ENCODE data around the gene HERPUD1. TPM values are rescaled to one million over a fixed set of nuclear protein-coding genes. Genes with fewer than 3 reads are reported as not detected.

The HERPUD1 gene
- total RNA-seq, 1 donor from 2014 or later, result 60.8 TPM

GRCh38 chr16:56915336-56916119 is 16.4 kb upstream of the HERPUD1 start:
- Mint-ChIP-seq H3K9me3 (ENCODE audit: unreplicated experiment) (no peaks in the 10 kb centered on the region), H3K27me3 (ENCODE audit: unreplicated experiment) (no peaks in the 10 kb centered on the region), H3K4me1 (ENCODE audit: unreplicated experiment) (peaks cover 11% of the 10 kb centered on the region), H3K27ac (ENCODE audit: unreplicated experiment) (no peak overlapping the region), H3K4me3 (ENCODE audit: unreplicated experiment) (no peak overlapping the region), H3K36me3 (ENCODE audit: low read depth, unreplicated experiment) (peaks cover 4% of the 10 kb centered on the region)
- no peak for TF ChIP-seq CTCF (IDR thresholded peaks at IDR 0.05; ENCODE audit: unreplicated experiment)
- DNase-seq (ENCODE audit: low spot score), result no peak

- no peak for TF ChIP-seq CTCF (IDR thresholded peaks at IDR 0.05; ENCODE audit: unreplicated experiment)
- no peaks in the 10 kb centered on the region for H3K27me3 Mint-ChIP-seq (ENCODE audit: unreplicated experiment)
- no peak for DNase-seq (ENCODE audit: low spot score)
- H3K27ac Mint-ChIP-seq (ENCODE audit: unreplicated experiment), result no peak overlapping the region
- H3K36me3 Mint-ChIP-seq (ENCODE audit: low read depth, unreplicated experiment), result peaks cover 4% of the 10 kb centered on the region
- no peak overlapping the region for H3K4me3 Mint-ChIP-seq (ENCODE audit: unreplicated experiment)
- H3K9me3 Mint-ChIP-seq (ENCODE audit: unreplicated experiment), result no peaks in the 10 kb centered on the region
- H3K4me1 Mint-ChIP-seq (ENCODE audit: unreplicated experiment), result peaks cover 4% of the 10 kb centered on the region
Measured at GRCh38 chr16:56916571-56917403, 15.2 kb upstream of the HERPUD1 start.

- H3K36me3 Mint-ChIP-seq (ENCODE audit: low read depth, unreplicated experiment), result no peaks in the 10 kb centered on the region
Measured at GRCh38 chr16:56918467-56919012, 13.4 kb upstream of the HERPUD1 start.

GRCh38 chr16:56919099-56919800 is 12.7 kb upstream of the HERPUD1 start:
- no peaks in the 10 kb centered on the region for H3K9me3 Mint-ChIP-seq (ENCODE audit: unreplicated experiment)
- no peak overlapping the region for H3K27ac Mint-ChIP-seq (ENCODE audit: unreplicated experiment)
- no peak for DNase-seq (ENCODE audit: low spot score)
- no peaks in the 10 kb centered on the region for H3K4me1 Mint-ChIP-seq (ENCODE audit: unreplicated experiment)
- no peaks in the 10 kb centered on the region for H3K36me3 Mint-ChIP-seq (ENCODE audit: low read depth, unreplicated experiment)
- no peak overlapping the region for H3K4me3 Mint-ChIP-seq (ENCODE audit: unreplicated experiment)
- H3K27me3 Mint-ChIP-seq (ENCODE audit: unreplicated experiment), result no peaks in the 10 kb centered on the region
- no peak for TF ChIP-seq CTCF (IDR thresholded peaks at IDR 0.05; ENCODE audit: unreplicated experiment)

More at GRCh38 chr16:56918467-56919012, 13.4 kb upstream of the HERPUD1 start:
- Mint-ChIP-seq H3K9me3 (ENCODE audit: unreplicated experiment) (no peaks in the 10 kb centered on the region), H3K27ac (ENCODE audit: unreplicated experiment) (no peak overlapping the region), H3K4me1 (ENCODE audit: unreplicated experiment) (no peaks in the 10 kb centered on the region), H3K27me3 (ENCODE audit: unreplicated experiment) (no peaks in the 10 kb centered on the region), H3K4me3 (ENCODE audit: unreplicated experiment) (no peak overlapping the region)
- no peak for DNase-seq (ENCODE audit: low spot score)
- TF ChIP-seq CTCF (IDR thresholded peaks at IDR 0.05; ENCODE audit: unreplicated experiment), result no peak
